Neural crest cell (in vitro differentiated cells): ENCODE data around the gene GPR62. TPM values are rescaled to one million over a fixed set of nuclear protein-coding genes. Genes with fewer than 3 reads are reported as not detected.
A peak's percentile ranks its signal among the peaks of the same experiment; 100 is the strongest.

Experiments
- DNase-seq: peaks from one replicate; pipeline ENCODE4 v3.0.0; 2021; ENCODE audit warnings: low read depth, mixed read lengths, low spot score
- H3K27ac Mint-ChIP-seq: one replicate; pipeline ENCODE4 v1.8.0; 2021; ENCODE audit warnings: mild to moderate bottlenecking, mixed read lengths; ENCODE audit not compliant: unreplicated experiment
- H3K27me3 Mint-ChIP-seq: 2 replicates; pipeline ENCODE4 v1.8.0; 2021; ENCODE audit warnings: low read depth, mild to moderate bottlenecking, mixed read lengths
- H3K36me3 Mint-ChIP-seq: 2 replicates; pipeline ENCODE4 v1.8.0; 2021; ENCODE audit warnings: low read depth, mild to moderate bottlenecking, mixed read lengths
- H3K4me1 Mint-ChIP-seq: 2 replicates; pipeline ENCODE4 v1.8.0; 2021; ENCODE audit warnings: mixed read lengths
- H3K4me3 Mint-ChIP-seq: one replicate; pipeline ENCODE4 v1.8.0; 2021; ENCODE audit warnings: mild to moderate bottlenecking, mixed read lengths
- H3K9me3 Mint-ChIP-seq: 2 replicates; pipeline ENCODE4 v1.8.0; 2021; ENCODE audit warnings: mixed read lengths
- CTCF ChIP-seq: fragments of 200-600 bp; sonication (generic); conservative IDR thresholded peaks from 2 replicates; pipeline ENCODE4 v1.5.0; 2021; ENCODE audit warnings: antibody characterized with exemption, mild to moderate bottlenecking
- long read RNA-seq: library from polyadenylated mRNA; unstranded; transcript quantifications from one replicate; pipeline ENCODE4 v2.0.0, GENCODE V29; 2020
- total RNA-seq: library from RNA; stranded (reverse); gene quantifications from 2 replicates; pipeline ENCODE4 v1.2.1, GENCODE V29; 2021

The GPR62 gene
- 0.18 and 0.23 TPM in 2 replicates for total RNA-seq
- long read RNA-seq, result 0 reads

GRCh38 chr3:51955175-51955892 lies at the start of gene GPR62:
TSS of gene GPR62 (plus strand) at chr3:51955381. CDS start at chr3:51955653, 272 bp downstream.
- peaks cover 18% of the 10 kb centered on the region for H3K4me1 Mint-ChIP-seq
- no peak for DNase-seq
- TF ChIP-seq CTCF, result no peak
- H3K4me3 Mint-ChIP-seq, result peak within 1 kb of the TSS; percentile 35
- H3K36me3 Mint-ChIP-seq, result peaks cover 4% of the 10 kb centered on the region
- H3K9me3 Mint-ChIP-seq, result no peaks in the 10 kb centered on the region
- peaks cover 37% of the 10 kb centered on the region for H3K27me3 Mint-ChIP-seq
- no peak within 1 kb of the TSS for H3K27ac Mint-ChIP-seq

GRCh38 chr3:51908026-51908425 lies 47.2 kb upstream of the GPR62 start:
- peaks cover 5% of the 10 kb centered on the region for H3K9me3 Mint-ChIP-seq
- H3K4me1 Mint-ChIP-seq, result no peaks in the 10 kb centered on the region
- DNase-seq, result no peak
- TF ChIP-seq CTCF, result no peak
- peaks cover 3% of the 10 kb centered on the region for H3K27me3 Mint-ChIP-seq
- H3K36me3 Mint-ChIP-seq, result peaks cover 8% of the 10 kb centered on the region
- no peak overlapping the region for H3K4me3 Mint-ChIP-seq
- no peak overlapping the region for H3K27ac Mint-ChIP-seq

GRCh38 chr3:51916418-51916817 lies 38.8 kb upstream of the GPR62 start:
- H3K27ac Mint-ChIP-seq, result no peak overlapping the region
- H3K4me1 Mint-ChIP-seq, result no peaks in the 10 kb centered on the region
- no peaks in the 10 kb centered on the region for H3K9me3 Mint-ChIP-seq
- peaks cover 10% of the 10 kb centered on the region for H3K27me3 Mint-ChIP-seq
- no peaks in the 10 kb centered on the region for H3K36me3 Mint-ChIP-seq
- no peak overlapping the region for H3K4me3 Mint-ChIP-seq
- no peak for TF ChIP-seq CTCF
- DNase-seq, result no peak

- H3K9me3 Mint-ChIP-seq, result no peaks in the 10 kb centered on the region
- peaks cover 10% of the 10 kb centered on the region for H3K27me3 Mint-ChIP-seq
- H3K36me3 Mint-ChIP-seq, result no peaks in the 10 kb centered on the region
- no peak overlapping the region for H3K27ac Mint-ChIP-seq
- no peaks in the 10 kb centered on the region for H3K4me1 Mint-ChIP-seq
- no peak for DNase-seq
- no peak overlapping the region for H3K4me3 Mint-ChIP-seq
- TF ChIP-seq CTCF, result no peak
Measured at GRCh38 chr3:51921081-51921578, 34.1 kb upstream of the GPR62 start.

- no peak for TF ChIP-seq CTCF
- H3K9me3 Mint-ChIP-seq, result no peaks in the 10 kb centered on the region
- no peak for DNase-seq
- H3K4me3 Mint-ChIP-seq, result no peak overlapping the region
- H3K36me3 Mint-ChIP-seq, result no peaks in the 10 kb centered on the region
- no peaks in the 10 kb centered on the region for H3K27me3 Mint-ChIP-seq
- H3K4me1 Mint-ChIP-seq, result no peaks in the 10 kb centered on the region
- no peak overlapping the region for H3K27ac Mint-ChIP-seq
Measured at GRCh38 chr3:51927061-51927977, 27.9 kb upstream of the GPR62 start.
